Esophagus muscularis mucosa (tissue), 4 donors: Measurements from ENCODE around the gene THRB. TPM values are rescaled to one million over a fixed set of nuclear protein-coding genes. Genes with fewer than 3 reads are reported as not detected.
A peak's percentile ranks its signal among the peaks of the same experiment; 100 is the strongest.

Source experiments
- DNase-seq: peaks from one replicate; pipeline ENCODE4 v3.0.0-alpha.2; 2017; ENCODE audit errors: extremely low spot score
- H3K27ac ChIP-seq, 4 donors: fragments of 200-600 bp; sonication (generic); replicated peaks in 1 of 4; 1 replicate in 3 of 4; 2 replicates in 1 of 4; pipeline ENCODE4 v1.5.1; 2016 to 2019; ENCODE audit warnings: mild to moderate bottlenecking in 1 of 4
- H3K27me3 ChIP-seq, 4 donors: fragments of 200-600 bp; sonication (generic); one replicate each; pipeline versions ENCODE4 v1.5.1 to v1.6.0; 2016 to 2019
- H3K36me3 ChIP-seq, 4 donors: fragments of 200-600 bp; sonication (generic); one replicate each; pipeline ENCODE4 v1.5.1; 2016 to 2019
- H3K4me1 ChIP-seq, 4 donors: fragments of 200-600 bp; sonication (generic); one replicate each; pipeline ENCODE4 v1.5.1; 2016 to 2019
- H3K4me3 ChIP-seq, 4 donors: fragments of 200-600 bp; sonication (generic); 1 replicate in 2 of 4; 2 replicates in 2 of 4; pipeline ENCODE4 v1.5.1; 2016 to 2019; ENCODE audit warnings: mild to moderate bottlenecking in 4 of 4, moderate library complexity in 1 of 4
- H3K9me3 ChIP-seq, 4 donors: fragments of 200-600 bp; sonication (generic); 1 replicate in 3 of 4; 2 replicates in 1 of 4; pipeline ENCODE4 v1.5.1; 2016 to 2019
- CTCF ChIP-seq, 3 experiments: fragments of 200-600 bp in 2 of 3; fragments of 450-650 bp in 1 of 3; sonication (generic) in 2 of 3; IDR thresholded peaks; one replicate each; pipeline ENCODE4 v1.5.1; 2017 to 2019; ENCODE audit warnings: antibody characterized with exemption in 3 of 3, mild to moderate bottlenecking in 2 of 3, moderate library complexity in 1 of 3
- EP300 ChIP-seq: sonication (generic); formaldehyde crosslinking; IDR thresholded peaks from one replicate; pipeline ENCODE4 v1.6.1; 2017; ENCODE audit warnings: antibody characterized with exemption
- POLR2A ChIP-seq: fragments of 450-650 bp; IDR thresholded peaks from one replicate; pipeline ENCODE4 v1.6.1; 2017; ENCODE audit warnings: antibody characterized with exemption, moderate library complexity, mild to moderate bottlenecking, low read depth
- POLR2AphosphoS5 ChIP-seq, 2 donors: sonication (generic); formaldehyde crosslinking; IDR thresholded peaks; one replicate each; pipeline ENCODE4 v1.6.1; 2017; ENCODE audit warnings: antibody characterized with exemption in 2 of 2
- WGBS: methylation state at CpG from one replicate; pipeline ENCODE4 v1.1.5; 2018; 5-methylcytosine and 5-hydroxymethylcytosine counted together
- intact Hi-C: fragments of 100-400 bp; cut with DNase I; formaldehyde crosslinking; loops from one replicate; pipeline ENCODE4 v1.15.1; 2023
- total RNA-seq, 4 donors: library from RNA; depleted of rRNA; stranded (reverse); fragments of >200 nt; gene quantifications; one replicate each; pipeline versions ENCODE4 v1.1.0 to v1.2.1, GENCODE V29; 2016

Gene THRB
- total RNA-seq, 4 donors from 2014 or later = 31.5 to 68.6 (median 39.3) TPM

GRCh38 chr3:24374801-24375200, 119.8 kb downstream of the THRB start:
- intact Hi-C loops = no loop called here
- no peak overlapping the region for H3K4me3 ChIP-seq
- no peaks in the 10 kb centered on the region for H3K36me3 ChIP-seq
- H3K27me3 ChIP-seq = no peaks in the 10 kb centered on the region
- no peak for DNase-seq
- peak overlapping the region in 3 of 4 donors; percentile 30 to 62 (median 54) for H3K27ac ChIP-seq
- H3K9me3 ChIP-seq = no peaks in the 10 kb centered on the region
- 28% methylated on average over 1 of the region's 1 CpG for WGBS
- peaks cover 20 to 65% (median 57%) of the 10 kb centered on the region in 4 donors for H3K4me1 ChIP-seq
- no peak for TF ChIP-seq EP300
- TF ChIP-seq POLR2AphosphoS5 (IDR thresholded peaks at IDR 0.05) = no peak

- H3K36me3 ChIP-seq = no peaks in the 10 kb centered on the region
- no peak for DNase-seq
- H3K27ac ChIP-seq = peak overlapping the region; percentile 29 to 62 (median 41)
- H3K4me3 ChIP-seq = no peak overlapping the region
- H3K9me3 ChIP-seq = no peaks in the 10 kb centered on the region
- no peaks in the 10 kb centered on the region for H3K27me3 ChIP-seq
- H3K4me1 ChIP-seq = peaks cover 20 to 74% (median 58%) of the 10 kb centered on the region in 4 donors
- intact Hi-C loops = no loop called here
- TF ChIP-seq POLR2A = no peak
- TF ChIP-seq CTCF (IDR thresholded peaks at IDR 0.05) = no peak
- TF ChIP-seq EP300 = no peak
- TF ChIP-seq POLR2AphosphoS5 (IDR thresholded peaks at IDR 0.05) = no peak
- WGBS = 81% methylated on average over 9 of the region's 9 CpGs
These were observed 121.3 kb downstream of the THRB start for GRCh38 chr3:24373198-24373959.

- WGBS = 86% methylated on average over 3 of the region's 3 CpGs
- H3K27ac ChIP-seq = peak overlapping the region; percentile 29 to 62 (median 41)
- no peak for DNase-seq
- TF ChIP-seq CTCF (IDR thresholded peaks at IDR 0.05) (no peak), EP300 (no peak), POLR2A (no peak), POLR2AphosphoS5 (IDR thresholded peaks at IDR 0.05) (no peak)
- H3K4me1 ChIP-seq = peaks cover 18 to 77% (median 61%) of the 10 kb centered on the region in 4 donors
- H3K9me3 ChIP-seq = no peaks in the 10 kb centered on the region
- no peaks in the 10 kb centered on the region for H3K36me3 ChIP-seq
- intact Hi-C loops = no loop called here
- no peak overlapping the region for H3K4me3 ChIP-seq
- H3K27me3 ChIP-seq = no peaks in the 10 kb centered on the region
These were observed 122.0 kb downstream of the THRB start for GRCh38 chr3:24372559-24373197.

- TF ChIP-seq POLR2A (no peak), POLR2AphosphoS5 (IDR thresholded peaks at IDR 0.05) (no peak), EP300 (no peak), CTCF (IDR thresholded peaks at IDR 0.05) (no peak)
- no peak for DNase-seq
- H3K27me3 ChIP-seq = no peaks in the 10 kb centered on the region
- H3K36me3 ChIP-seq = no peaks in the 10 kb centered on the region
- peaks cover 14 to 77% (median 60%) of the 10 kb centered on the region in 4 donors for H3K4me1 ChIP-seq
- intact Hi-C loops = no loop called here
- H3K9me3 ChIP-seq = no peaks in the 10 kb centered on the region
- H3K27ac ChIP-seq = no peak overlapping the region
- 72% methylated on average over 3 of the region's 4 CpGs for WGBS
- no peak overlapping the region for H3K4me3 ChIP-seq
These were observed 124.1 kb downstream of the THRB start for GRCh38 chr3:24370352-24371090.

GRCh38 chr3:24368605-24369004, 126.0 kb downstream of the THRB start:
- 92% methylated on average over 2 of the region's 2 CpGs for WGBS
- no peaks in the 10 kb centered on the region for H3K36me3 ChIP-seq
- DNase-seq = no peak
- no peak for TF ChIP-seq EP300
- TF ChIP-seq POLR2A = no peak
- no peak for TF ChIP-seq CTCF (IDR thresholded peaks at IDR 0.05)
- TF ChIP-seq POLR2AphosphoS5 (IDR thresholded peaks at IDR 0.05) = no peak
- no peaks in the 10 kb centered on the region for H3K27me3 ChIP-seq
- H3K27ac ChIP-seq = peak overlapping the region in 3 of 4 donors; percentile 44 to 52 (median 51)
- H3K4me3 ChIP-seq = no peak overlapping the region
- intact Hi-C loops = no loop called here
- no peaks in the 10 kb centered on the region for H3K9me3 ChIP-seq
- H3K4me1 ChIP-seq = peaks cover 16 to 76% (median 62%) of the 10 kb centered on the region in 4 donors
